Trophoblast cell (in vitro differentiated cells and primary cell): ENCODE results near the gene ZBBX.

ENCODE experiments used
- DNase-seq, 2 donors: peaks; one replicate each; pipeline ENCODE4 v3.0.0-alpha.2; 2016
- H2AFZ ChIP-seq: 2 replicates; pipeline ENCODE4 v1.6.1; 2013; ENCODE audit warnings: low read length, moderate library complexity, mild to moderate bottlenecking; ENCODE audit not compliant: insufficient read depth, poor library complexity
- H2AK5ac ChIP-seq: 2 replicates; pipeline ENCODE4 v1.6.1; 2013; ENCODE audit warnings: mild to moderate bottlenecking, low read length
- H2BK120ac ChIP-seq: 2 replicates; pipeline ENCODE4 v1.6.1; 2013; ENCODE audit warnings: low read length, mild to moderate bottlenecking, moderate library complexity; ENCODE audit not compliant: insufficient read depth, poor library complexity
- H2BK12ac ChIP-seq: 2 replicates; pipeline ENCODE4 v1.6.1; 2013; ENCODE audit warnings: mild to moderate bottlenecking, low read length, moderate library complexity
- H2BK5ac ChIP-seq: 2 replicates; pipeline ENCODE4 v1.6.1; 2013; ENCODE audit warnings: low read length, low read depth, moderate library complexity, mild to moderate bottlenecking; ENCODE audit not compliant: poor library complexity
- H3K14ac ChIP-seq: 2 replicates; pipeline ENCODE4 v1.6.1; 2013; ENCODE audit warnings: mild to moderate bottlenecking, low read length
- H3K18ac ChIP-seq: 2 replicates; pipeline ENCODE4 v1.6.1; 2013; ENCODE audit warnings: mild to moderate bottlenecking, low read length
- H3K23ac ChIP-seq: 2 replicates; pipeline ENCODE4 v1.6.1; 2013; ENCODE audit warnings: low read length
- H3K27ac ChIP-seq: 2 replicates; pipeline ENCODE4 v1.5.1; 2013; ENCODE audit warnings: low read depth, mild to moderate bottlenecking, inconsistent platforms, low read length, moderate library complexity
- H3K27me3 ChIP-seq: 2 replicates; pipeline ENCODE4 v1.6.1; 2013; ENCODE audit warnings: inconsistent platforms, mild to moderate bottlenecking, low read length, moderate library complexity; ENCODE audit not compliant: insufficient read depth
- H3K36me3 ChIP-seq, 2 experiments: 1 replicate in 1 of 2; 2 replicates in 1 of 2; pipeline ENCODE4 v1.6.1; 2013; ENCODE audit warnings: low read length in 2 of 2, mild to moderate bottlenecking in 2 of 2, moderate library complexity in 1 of 2; ENCODE audit not compliant: insufficient read depth in 2 of 2, control insufficient read depth in 1 of 2
- H3K4ac ChIP-seq: 2 replicates; pipeline ENCODE4 v1.6.1; 2013; ENCODE audit warnings: low read depth, mild to moderate bottlenecking, low read length, moderate library complexity
- H3K4me1 ChIP-seq, 2 experiments: 1 replicate in 1 of 2; 2 replicates in 1 of 2; pipeline ENCODE4 v1.6.1; 2013; ENCODE audit warnings: low read length in 2 of 2, mild to moderate bottlenecking in 2 of 2, moderate library complexity in 1 of 2; ENCODE audit not compliant: insufficient read depth in 2 of 2, control insufficient read depth in 1 of 2
- H3K4me2 ChIP-seq: 2 replicates; pipeline ENCODE4 v1.6.1; 2013; ENCODE audit warnings: inconsistent platforms, mild to moderate bottlenecking, low read length, moderate library complexity
- H3K4me3 ChIP-seq: 2 replicates; pipeline ENCODE4 v1.5.1; 2013; ENCODE audit warnings: mild to moderate bottlenecking, low read depth, low read length, inconsistent platforms
- H3K79me1 ChIP-seq: one replicate; pipeline ENCODE4 v1.6.1; 2013; ENCODE audit warnings: low read length
- H3K79me2 ChIP-seq: 2 replicates; pipeline ENCODE4 v1.6.1; 2013; ENCODE audit warnings: low read length, mild to moderate bottlenecking; ENCODE audit not compliant: control insufficient read depth, insufficient read depth, poor library complexity
- H3K9ac ChIP-seq: 2 replicates; pipeline ENCODE4 v1.6.1; 2013; ENCODE audit warnings: mild to moderate bottlenecking, low read length
- H3K9me3 ChIP-seq: 2 replicates; pipeline ENCODE4 v1.6.1; 2013; ENCODE audit warnings: low read depth, mild to moderate bottlenecking, control low read depth, inconsistent platforms, low read length; ENCODE audit not compliant: insufficient read depth
- H4K12ac ChIP-seq: 2 replicates; pipeline ENCODE4 v1.6.1; 2013; ENCODE audit warnings: low read depth, mild to moderate bottlenecking, low read length, moderate library complexity
- H4K8ac ChIP-seq: 2 replicates; pipeline ENCODE4 v1.6.1; 2013; ENCODE audit warnings: low read depth, mild to moderate bottlenecking, low read length, moderate library complexity
- H4K91ac ChIP-seq: one replicate; pipeline ENCODE4 v1.6.1; 2013; ENCODE audit warnings: low read depth, mild to moderate bottlenecking, low read length, moderate library complexity
- WGBS: extraction: QIAGEN DNeasy Blood & Tissue Kit; methylation state at CpG from one replicate; pipeline ENCODE4 v1.1.7; 2013; ENCODE audit warnings: missing lambda C conversion rate; ENCODE audit not compliant: insufficient read length, insufficient coverage; ENCODE audit errors: extremely low coverage; 5-methylcytosine and 5-hydroxymethylcytosine counted together

The ZBBX gene

GRCh38 chr3:167203062-167203461 is 177.0 kb downstream of the ZBBX start:
- Histone ChIP-seq H3K27me3 (no peaks in the 10 kb centered on the region), H3K79me2 (no peaks in the 10 kb centered on the region), H4K12ac (no peak overlapping the region), H3K14ac (no peak overlapping the region), H3K4me2 (no peak overlapping the region), H3K4ac (no peak overlapping the region), H3K4me3 (no peak overlapping the region), H3K36me3 (no peaks in the 10 kb centered on the region), H3K9me3 (no peaks in the 10 kb centered on the region), H3K4me1 (no peaks in the 10 kb centered on the region), H2BK120ac (no peak overlapping the region), H3K18ac (no peak overlapping the region), H3K79me1 (no peaks in the 10 kb centered on the region), H4K8ac (no peak overlapping the region), H2BK5ac (no peak overlapping the region), H4K91ac (no peak overlapping the region), H2AK5ac (no peak overlapping the region), H3K23ac (no peak overlapping the region), H3K27ac (no peak overlapping the region), H2AFZ (no peak overlapping the region), H2BK12ac (no peak overlapping the region), H3K9ac (no peak overlapping the region)
- WGBS: no CpG with 5 or more reads among the region's 1 CpG
- DNase-seq: no peak

- Histone ChIP-seq H2AK5ac (no peak overlapping the region), H3K9ac (no peak overlapping the region), H4K91ac (no peak overlapping the region), H3K14ac (no peak overlapping the region), H2BK5ac (no peak overlapping the region), H3K4ac (no peak overlapping the region), H3K4me2 (no peak overlapping the region), H3K27me3 (no peaks in the 10 kb centered on the region), H3K79me1 (no peaks in the 10 kb centered on the region), H3K36me3 (no peaks in the 10 kb centered on the region), H2BK12ac (no peak overlapping the region), H3K79me2 (no peaks in the 10 kb centered on the region), H3K4me1 (no peaks in the 10 kb centered on the region), H4K12ac (no peak overlapping the region), H3K23ac (no peak overlapping the region), H3K9me3 (no peaks in the 10 kb centered on the region), H3K4me3 (no peak overlapping the region), H2BK120ac (no peak overlapping the region), H3K18ac (no peak overlapping the region), H2AFZ (no peak overlapping the region), H3K27ac (no peak overlapping the region), H4K8ac (no peak overlapping the region)
- no peak for DNase-seq
- no CpG with 5 or more reads among the region's 1 CpG for WGBS
These were observed 181.0 kb downstream of the ZBBX start for GRCh38 chr3:167198949-167199600.
